Fibroblast of mammary gland (primary cell): Measurements from ENCODE around the gene PHF1.
A peak's percentile ranks its signal among the peaks of the same experiment; 100 is the strongest.

ENCODE experiments used
- DNase-seq: peaks from one replicate; pipeline ENCODE4 v3.0.0-alpha.2; 2010; ENCODE audit warnings: low read depth
- H3K4me3 ChIP-seq: 2 replicates; pipeline ENCODE4 v1.5.1; 2011; ENCODE audit warnings: low read depth, mild to moderate bottlenecking, low read length, moderate library complexity; ENCODE audit not compliant: control insufficient read depth
- TF ChIP-seq, protein P1 (sequence below): conservative IDR thresholded peaks from 2 replicates; pipeline ENCODE4 v1.5.1; 2011; ENCODE audit warnings: low read depth, low read length, inconsistent platforms; ENCODE audit not compliant: control insufficient read depth, insufficient read depth

The PHF1 gene

DNA sequence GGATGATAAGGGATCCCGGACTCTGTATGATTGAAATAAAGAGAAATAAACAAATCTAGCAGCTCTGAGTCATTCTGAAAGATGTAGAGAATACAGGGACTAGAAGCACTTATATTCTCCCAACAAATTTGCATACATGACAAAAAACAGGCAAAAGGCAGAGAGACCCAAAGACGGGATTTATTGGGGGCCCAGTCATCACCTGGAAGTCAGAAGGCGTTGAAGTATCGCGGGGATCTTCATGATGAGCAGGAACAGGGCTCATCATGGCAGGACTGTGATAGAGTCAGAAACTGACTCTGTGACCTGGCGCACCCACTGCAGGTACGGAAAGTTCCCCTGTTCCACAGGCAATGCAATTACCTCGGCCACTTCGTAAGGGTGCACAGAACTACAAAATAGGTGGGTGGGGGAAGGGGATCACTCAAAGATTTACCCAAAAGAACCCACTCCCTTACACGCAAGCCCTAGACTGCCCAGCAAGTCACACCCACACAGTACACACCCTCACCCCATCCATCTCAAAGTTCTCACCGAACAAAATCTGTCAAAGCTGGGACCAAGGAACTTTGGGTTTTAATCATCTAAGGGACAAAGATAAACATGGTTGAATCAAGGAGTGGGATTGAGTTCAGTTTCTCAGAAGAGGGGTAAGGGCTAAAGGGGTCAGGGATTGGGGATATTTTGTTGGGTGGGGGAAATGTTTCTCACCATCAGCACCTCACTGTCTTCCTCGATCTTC is 5.7 kb downstream of the PHF1 start:
- DNase-seq: peak; percentile 28
- H3K4me3 ChIP-seq: peak overlapping the region; percentile 87
- TF ChIP-seq, protein P1, sequence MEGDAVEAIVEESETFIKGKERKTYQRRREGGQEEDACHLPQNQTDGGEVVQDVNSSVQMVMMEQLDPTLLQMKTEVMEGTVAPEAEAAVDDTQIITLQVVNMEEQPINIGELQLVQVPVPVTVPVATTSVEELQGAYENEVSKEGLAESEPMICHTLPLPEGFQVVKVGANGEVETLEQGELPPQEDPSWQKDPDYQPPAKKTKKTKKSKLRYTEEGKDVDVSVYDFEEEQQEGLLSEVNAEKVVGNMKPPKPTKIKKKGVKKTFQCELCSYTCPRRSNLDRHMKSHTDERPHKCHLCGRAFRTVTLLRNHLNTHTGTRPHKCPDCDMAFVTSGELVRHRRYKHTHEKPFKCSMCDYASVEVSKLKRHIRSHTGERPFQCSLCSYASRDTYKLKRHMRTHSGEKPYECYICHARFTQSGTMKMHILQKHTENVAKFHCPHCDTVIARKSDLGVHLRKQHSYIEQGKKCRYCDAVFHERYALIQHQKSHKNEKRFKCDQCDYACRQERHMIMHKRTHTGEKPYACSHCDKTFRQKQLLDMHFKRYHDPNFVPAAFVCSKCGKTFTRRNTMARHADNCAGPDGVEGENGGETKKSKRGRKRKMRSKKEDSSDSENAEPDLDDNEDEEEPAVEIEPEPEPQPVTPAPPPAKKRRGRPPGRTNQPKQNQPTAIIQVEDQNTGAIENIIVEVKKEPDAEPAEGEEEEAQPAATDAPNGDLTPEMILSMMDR: no peak

DNA sequence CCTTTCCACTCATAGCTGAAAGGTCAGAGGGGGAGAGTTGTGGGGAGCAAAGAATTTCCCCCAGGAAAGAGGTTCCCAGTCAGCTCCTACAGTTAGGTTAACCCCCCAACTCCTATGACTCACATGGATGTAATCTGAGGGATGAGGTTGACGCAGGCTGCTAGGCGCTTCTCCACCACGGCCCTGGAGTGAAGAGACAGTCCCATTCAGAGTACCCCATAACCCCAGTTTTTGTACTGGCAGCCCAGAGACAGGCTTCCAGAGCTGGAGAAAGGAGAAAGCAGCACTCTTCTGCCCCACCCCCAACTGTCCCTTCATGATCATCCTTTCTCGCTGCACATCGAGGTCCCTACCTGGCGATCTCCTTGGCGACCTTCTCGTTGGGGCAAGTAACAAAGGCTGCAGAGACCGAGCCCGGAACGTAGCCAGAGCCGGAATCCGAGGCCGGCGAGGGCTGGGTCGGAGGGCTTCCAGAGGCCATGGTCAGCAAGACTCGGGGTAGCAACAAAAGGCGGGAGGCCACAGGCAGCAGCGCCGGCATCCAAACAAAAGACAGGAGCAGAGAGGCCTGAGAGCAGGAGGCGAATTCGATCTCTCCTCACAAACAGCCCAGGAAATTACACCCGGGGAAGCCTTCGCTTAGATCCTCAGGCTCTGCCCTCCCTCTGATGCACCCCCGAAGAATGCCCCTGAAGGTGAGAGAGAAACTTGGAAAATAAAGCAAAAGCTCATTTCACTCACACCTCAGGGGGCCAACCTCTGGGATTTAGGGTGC is 6.5 kb downstream of the PHF1 start:
- peak; percentile 89 for DNase-seq
- H3K4me3 ChIP-seq: peak overlapping the region; percentile 87
- TF ChIP-seq, protein P1: no peak

DNA sequence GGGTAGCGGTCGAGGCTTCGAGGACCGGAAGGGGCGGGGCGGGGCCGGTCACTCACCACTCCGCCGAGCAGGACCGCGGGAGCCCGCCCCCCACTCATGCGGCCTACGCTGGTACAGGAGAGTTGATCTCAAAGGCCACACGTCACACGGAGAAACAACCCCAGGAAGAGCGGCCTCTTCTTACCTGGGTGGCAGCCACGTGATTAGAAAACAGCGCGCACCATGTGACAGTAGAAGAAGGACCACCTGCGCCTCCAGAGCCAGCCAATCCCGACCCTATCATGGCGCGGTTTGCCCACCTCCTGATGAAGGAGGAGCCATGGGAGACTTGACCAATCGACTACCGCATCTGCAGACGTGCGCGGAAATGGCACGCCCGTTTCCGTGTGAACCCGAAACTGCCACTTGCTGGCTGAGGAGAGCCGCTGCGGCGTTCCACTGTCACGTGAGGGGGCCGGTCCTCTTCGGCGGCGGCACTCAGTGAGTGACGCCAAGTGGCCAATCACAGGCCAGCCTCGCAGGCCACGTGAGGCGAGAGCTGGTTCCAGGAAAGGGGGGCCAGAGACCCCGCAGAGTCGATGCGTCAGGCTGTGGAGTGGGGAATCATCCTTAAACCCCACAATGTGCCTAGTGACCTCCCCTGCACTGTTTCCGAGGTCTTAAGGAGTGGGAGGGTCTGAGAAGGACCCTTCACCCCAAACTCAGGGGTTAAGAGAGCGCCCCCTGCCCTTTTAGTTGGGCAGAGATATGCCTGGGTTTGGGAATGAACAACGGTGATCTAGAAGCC is 7.3 kb downstream of the PHF1 start, which contains the start of gene CUTA:
Gene CUTA (minus strand): TSS at position 205 of the 787 bp plus-strand sequence. CDS start 107 bp downstream, at position 98.
- H3K4me3 ChIP-seq: peak within 1 kb of the TSS; percentile 87
- peak; percentile 100 for DNase-seq
- TF ChIP-seq, protein P1: no peak

DNA sequence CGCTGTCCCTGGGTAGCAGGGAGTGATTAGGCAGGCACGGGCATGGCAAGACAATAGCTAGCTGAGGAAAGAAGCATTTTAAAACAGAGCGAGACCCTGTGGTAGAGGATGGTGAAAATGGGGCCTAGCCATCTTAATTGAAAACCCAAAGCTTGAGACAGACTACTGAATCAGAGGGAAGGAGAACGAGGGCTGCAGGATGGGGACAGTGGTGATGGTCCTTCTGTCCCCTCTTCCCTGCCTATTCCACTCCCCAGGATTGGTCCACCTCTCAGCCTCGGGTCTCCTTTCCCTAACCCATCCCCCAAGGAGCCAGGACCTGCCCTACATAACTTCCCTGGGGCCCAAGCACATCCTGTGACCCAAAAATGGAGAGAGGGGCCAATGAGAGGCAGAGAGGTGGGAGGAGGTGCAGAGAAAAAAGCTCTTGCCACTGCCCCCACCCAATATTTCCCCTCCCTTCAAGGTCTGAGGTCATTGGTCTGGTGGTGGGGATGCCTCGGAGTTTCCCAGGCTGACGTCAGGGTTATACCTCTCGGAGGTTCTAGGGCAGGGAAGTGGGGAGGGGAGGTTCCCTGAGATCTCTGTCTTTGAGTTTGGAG is 8.0 kb downstream of the PHF1 start:
- peak; percentile 34 for DNase-seq
- H3K4me3 ChIP-seq: peak overlapping the region; percentile 37
- TF ChIP-seq, protein P1: no peak

DNA sequence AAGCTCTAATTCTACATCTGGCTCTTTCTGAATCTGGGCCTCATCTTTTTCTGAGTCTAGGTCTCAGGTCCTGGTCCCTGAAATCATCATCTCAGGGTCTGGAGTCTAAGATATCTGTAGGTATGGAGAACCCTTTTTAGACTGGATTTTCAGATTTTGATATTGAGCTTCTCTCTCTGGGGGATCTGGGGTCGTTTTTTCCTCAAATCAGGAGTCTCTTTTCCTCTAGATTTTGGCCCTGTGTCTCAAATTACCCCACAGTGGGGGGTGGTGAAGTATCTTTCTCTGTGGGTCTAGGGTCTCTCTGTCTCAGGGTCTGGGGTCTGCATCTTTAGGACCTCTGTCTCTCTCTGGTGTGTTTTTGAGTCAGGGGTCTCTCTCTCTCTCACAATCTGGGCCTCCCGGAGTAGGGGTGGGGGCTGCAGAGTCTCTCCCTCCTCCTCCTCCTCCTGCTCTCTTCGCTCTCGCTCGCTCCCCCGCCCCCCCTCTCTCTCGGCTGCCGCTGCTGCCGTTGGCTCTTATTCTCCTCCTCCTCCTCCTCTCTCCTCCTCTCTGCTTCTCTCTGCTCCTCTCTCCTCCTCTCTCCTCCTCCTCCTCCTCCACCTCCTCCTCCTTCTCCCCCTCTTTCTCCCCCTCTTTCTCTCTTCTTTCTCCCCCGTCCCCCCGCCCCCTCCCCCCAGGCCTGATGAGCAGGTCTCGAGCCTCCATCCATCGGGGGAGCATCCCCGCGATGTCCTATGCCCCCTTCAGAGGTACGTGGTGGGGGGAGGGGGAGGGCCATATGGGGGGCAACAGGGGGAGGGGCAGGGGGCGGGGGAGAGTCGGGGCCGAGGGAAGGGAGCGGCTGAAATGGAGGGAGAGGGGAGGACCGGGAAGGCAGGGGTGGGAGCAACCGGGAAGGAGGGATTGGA is 9.0 kb downstream of the PHF1 start, which contains the start of gene SYNGAP1:
Gene SYNGAP1 (plus strand): TSS at position 486 of the 911 bp plus-strand sequence. CDS start 200 bp downstream, at position 686.
- TF ChIP-seq, protein P1: no peak
- H3K4me3 ChIP-seq: peak within 1 kb of the TSS; percentile 47
- DNase-seq: peak; percentile 49
